H9 (cell line): ENCODE results near the gene PCDHGA11. TPM values are rescaled to one million over a fixed set of nuclear protein-coding genes. Genes with fewer than 3 reads are reported as not detected.
"Not testable (repeated sequence)": the region's sequence is repeated elsewhere in the genome, so short reads cannot be mapped to it uniquely, and the experiment has no call there.

Experiments
- DNase-seq: peaks from one replicate; pipeline ENCODE4 v3.0.0-alpha.2; 2017
- H2AFZ ChIP-seq: one replicate; pipeline ENCODE4 v1.6.1; 2013; ENCODE audit warnings: mild to moderate bottlenecking, low read length, control low read depth, moderate library complexity
- H2AK5ac ChIP-seq: 2 replicates; pipeline ENCODE4 v1.6.1; 2013; ENCODE audit warnings: low read length, control low read depth, mixed read lengths; ENCODE audit not compliant: insufficient read length
- H2BK120ac ChIP-seq: one replicate; pipeline ENCODE4 v1.6.1; 2013; ENCODE audit warnings: low read depth, mild to moderate bottlenecking, low read length, control low read depth, inconsistent platforms; ENCODE audit not compliant: poor library complexity, severe bottlenecking
- H2BK12ac ChIP-seq: 2 replicates; pipeline ENCODE4 v1.6.1; 2013; ENCODE audit warnings: low read length, control low read depth, mixed read lengths, low read depth; ENCODE audit not compliant: insufficient read length
- H2BK15ac ChIP-seq: 2 replicates; pipeline ENCODE4 v1.6.1; 2013; ENCODE audit warnings: low read depth, low read length, control low read depth
- H2BK20ac ChIP-seq: one replicate; pipeline ENCODE4 v1.6.1; 2013; ENCODE audit warnings: low read depth, mild to moderate bottlenecking, low read length, control low read depth, inconsistent platforms; ENCODE audit not compliant: poor library complexity, severe bottlenecking
- H2BK5ac ChIP-seq: 2 replicates; pipeline ENCODE4 v1.6.1; 2013; ENCODE audit warnings: low read length, control low read depth, mixed read lengths; ENCODE audit not compliant: insufficient read length
- H3K14ac ChIP-seq: 2 replicates; pipeline ENCODE4 v1.6.1; 2013; ENCODE audit warnings: low read length, control low read depth; ENCODE audit not compliant: insufficient read depth
- H3K18ac ChIP-seq: 2 replicates; pipeline ENCODE4 v1.6.1; 2013; ENCODE audit warnings: low read depth, mild to moderate bottlenecking, mixed read lengths, low read length, control low read depth; ENCODE audit not compliant: insufficient read length
- H3K23ac ChIP-seq: 2 replicates; pipeline ENCODE4 v1.6.1; 2013; ENCODE audit warnings: low read length, control low read depth, mixed read lengths, low read depth; ENCODE audit not compliant: insufficient read length
- H3K23me2 ChIP-seq: 2 replicates; pipeline ENCODE4 v1.6.1; 2013; ENCODE audit warnings: low read depth, mild to moderate bottlenecking, mixed read lengths, low read length, control low read depth; ENCODE audit not compliant: insufficient read length, poor library complexity, severe bottlenecking
- H3K27ac ChIP-seq: 2 replicates; pipeline ENCODE4 v1.5.1; 2013; ENCODE audit warnings: low read length, control low read depth, mixed read lengths, low read depth; ENCODE audit not compliant: insufficient read length
- H3K27me3 ChIP-seq: 2 replicates; pipeline ENCODE4 v1.6.1; 2013; ENCODE audit warnings: low read length, control low read depth, inconsistent platforms; ENCODE audit not compliant: insufficient read depth
- H3K4ac ChIP-seq: 2 replicates; pipeline ENCODE4 v1.6.1; 2013; ENCODE audit warnings: low read depth, mild to moderate bottlenecking, control low read depth, inconsistent platforms, low read length, moderate library complexity
- H3K4me1 ChIP-seq: 2 replicates; pipeline ENCODE4 v1.6.1; 2013; ENCODE audit warnings: low read length, control low read depth, inconsistent platforms; ENCODE audit not compliant: insufficient read depth
- H3K4me2 ChIP-seq: 2 replicates; pipeline ENCODE4 v1.6.1; 2013; ENCODE audit warnings: low read length, control low read depth, mixed read lengths; ENCODE audit not compliant: insufficient read length, insufficient read depth
- H3K56ac ChIP-seq: 2 replicates; pipeline ENCODE4 v1.6.1; 2013; ENCODE audit warnings: low read depth, mild to moderate bottlenecking, mixed read lengths, low read length, control low read depth; ENCODE audit not compliant: insufficient read length
- H3K79me1 ChIP-seq: 2 replicates; pipeline ENCODE4 v1.6.1; 2013; ENCODE audit warnings: low read depth, mild to moderate bottlenecking, moderate library complexity, low read length, control low read depth, inconsistent platforms; ENCODE audit not compliant: insufficient read depth, poor library complexity, severe bottlenecking
- H3K79me2 ChIP-seq: 2 replicates; pipeline ENCODE4 v1.6.1; 2013; ENCODE audit warnings: low read length, control low read depth, inconsistent platforms; ENCODE audit not compliant: insufficient read depth
- H3K9ac ChIP-seq: 2 replicates; pipeline ENCODE4 v1.6.1; 2013; ENCODE audit warnings: low read length, control low read depth, mixed read lengths; ENCODE audit not compliant: insufficient read length; ENCODE audit errors: extremely low read depth
- H3K9me3 ChIP-seq: one replicate; pipeline ENCODE4 v1.6.1; 2013; ENCODE audit warnings: low read depth, low read length, inconsistent platforms; ENCODE audit not compliant: control insufficient read depth
- H3T11ph ChIP-seq: one replicate; pipeline ENCODE4 v1.6.1; 2013; ENCODE audit warnings: mild to moderate bottlenecking, low read length, control low read depth, inconsistent platforms
- H4K20me1 ChIP-seq: one replicate; pipeline ENCODE4 v1.6.1; 2013; ENCODE audit not compliant: control insufficient read depth, insufficient read length, insufficient read depth
- H4K5ac ChIP-seq: 2 replicates; pipeline ENCODE4 v1.6.1; 2013; ENCODE audit warnings: low read depth, mild to moderate bottlenecking, mixed read lengths, low read length, control low read depth; ENCODE audit not compliant: insufficient read length
- H4K8ac ChIP-seq: replicated peaks from 2 replicates; pipeline ENCODE4 v1.6.1; 2013; ENCODE audit warnings: low read length, control low read depth, mixed read lengths, low read depth; ENCODE audit not compliant: insufficient read length
- H4K91ac ChIP-seq: 2 replicates; pipeline ENCODE4 v1.6.1; 2013; ENCODE audit warnings: low read depth, mild to moderate bottlenecking, moderate library complexity, mixed read lengths, low read length, control low read depth; ENCODE audit not compliant: insufficient read length
- H3K27ac Mint-ChIP-seq, 3 experiments: 2 replicates in 2 of 3; 3 replicates in 1 of 3; pipeline ENCODE4 v1.8.0; 2020 to 2021; ENCODE audit warnings: mixed read lengths in 3 of 3, mild to moderate bottlenecking in 1 of 3, moderate library complexity in 1 of 3
- H3K27me3 Mint-ChIP-seq: 2 replicates; pipeline ENCODE4 v1.8.0; 2021; ENCODE audit warnings: low read depth, mild to moderate bottlenecking, moderate library complexity, mixed read lengths
- H3K36me3 Mint-ChIP-seq, 3 experiments: 2 replicates in 2 of 3; 3 replicates in 1 of 3; pipeline ENCODE4 v1.8.0; 2020 to 2021; ENCODE audit warnings: low read depth in 3 of 3, mixed read lengths in 3 of 3; ENCODE audit not compliant: insufficient read depth in 1 of 3
- H3K4me1 Mint-ChIP-seq, 2 experiments: 2 replicates each; pipeline ENCODE4 v1.8.0; 2020; ENCODE audit warnings: mixed read lengths in 2 of 2
- H3K4me3 Mint-ChIP-seq, 2 experiments: 2 replicates in 1 of 2; 3 replicates in 1 of 2; pipeline ENCODE4 v1.8.0; 2020 to 2021; ENCODE audit warnings: mild to moderate bottlenecking in 2 of 2, mixed read lengths in 2 of 2, moderate library complexity in 1 of 2
- H3K9me3 Mint-ChIP-seq, 2 experiments: 2 replicates in 1 of 2; 3 replicates in 1 of 2; pipeline ENCODE4 v1.8.0; 2020; ENCODE audit warnings: mild to moderate bottlenecking in 2 of 2, mixed read lengths in 2 of 2, moderate library complexity in 1 of 2
- WGBS: extraction: QIAGEN DNeasy Blood & Tissue Kit; methylation state at CpG from one replicate; pipeline ENCODE4 v1.1.7; 2013; ENCODE audit warnings: missing lambda C conversion rate, low lambda C conversion rate, mixed read lengths; ENCODE audit not compliant: insufficient read length; ENCODE audit errors: extremely low coverage; 5-methylcytosine and 5-hydroxymethylcytosine counted together
- total RNA-seq: library from RNA; stranded (reverse); gene quantifications from 2 replicates; pipeline ENCODE4 v1.2.1, GENCODE V29; 2021
- TF ChIP-seq, protein P1 (sequence below): fragments of 200-600 bp; sonication (generic); conservative IDR thresholded peaks from 3 replicates; pipeline ENCODE4 v1.8.0; 2021; ENCODE audit warnings: antibody characterized with exemption, mild to moderate bottlenecking

PCDHGA11 gene
- total RNA-seq, 1 experiment from 2014 or later = 2.6 TPM

DNA sequence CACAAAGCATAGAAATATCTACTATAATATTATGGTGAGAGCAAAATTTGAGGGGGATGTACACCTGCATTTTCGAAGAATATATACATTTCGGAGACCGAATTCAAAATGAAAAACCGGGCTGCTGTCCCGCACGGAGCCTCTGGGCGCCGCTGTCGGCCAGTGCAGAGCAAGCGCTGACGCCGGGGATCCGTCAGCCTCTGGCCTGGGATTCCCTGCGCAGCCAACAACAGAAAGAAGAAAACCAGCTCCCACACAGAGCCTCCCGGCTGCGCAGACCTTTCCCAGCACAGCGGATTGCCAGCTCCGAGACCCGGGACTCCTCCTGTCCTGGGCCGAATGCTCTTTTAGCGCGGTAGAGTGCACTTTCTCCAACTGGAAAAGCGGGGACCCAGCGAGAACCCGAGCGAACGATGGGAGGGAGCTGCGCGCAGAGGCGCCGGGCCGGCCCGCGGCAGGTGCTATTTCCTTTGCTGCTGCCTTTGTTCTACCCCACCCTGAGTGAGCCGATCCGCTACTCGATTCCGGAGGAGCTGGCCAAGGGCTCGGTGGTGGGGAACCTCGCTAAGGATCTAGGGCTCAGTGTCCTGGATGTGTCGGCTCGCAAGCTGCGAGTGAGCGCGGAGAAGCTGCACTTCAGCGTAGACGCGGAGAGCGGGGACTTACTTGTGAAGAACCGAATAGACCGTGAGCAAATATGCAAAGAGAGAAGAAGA, 12.9 kb upstream of the PCDHGA11 start, which contains the start of gene PCDHGB6:
Gene PCDHGB6, plus strand, starts transcription at position 232 of the 716 bp plus-strand sequence. Its CDS starts 182 bp downstream, at position 414.
- not testable (repeated sequence) for H3K18ac ChIP-seq, H3K4me1 Mint-ChIP-seq, H4K8ac ChIP-seq, H3K27ac ChIP-seq, H4K5ac ChIP-seq, H2BK120ac ChIP-seq, H3T11ph ChIP-seq, H3K4me1 ChIP-seq, H2BK20ac ChIP-seq, H4K20me1 ChIP-seq, H2BK12ac ChIP-seq, H3K23me2 ChIP-seq, H4K91ac ChIP-seq, H2AK5ac ChIP-seq, H3K23ac ChIP-seq, H3K4ac ChIP-seq, H2BK15ac ChIP-seq, H2AFZ ChIP-seq, H2BK5ac ChIP-seq, H3K14ac ChIP-seq, H3K27me3 ChIP-seq, H3K79me2 ChIP-seq, H3K56ac ChIP-seq, H3K79me1 ChIP-seq
- Mint-ChIP-seq H3K9me3 (peaks cover 24 to 34% of the 10 kb centered on the region in 2 experiments), H3K27me3 (peaks cover 22% of the 10 kb centered on the region), H3K4me3 (peak within 1 kb of the TSS; percentile 90 to 94), H3K27ac (peak within 1 kb of the TSS in 2 of 3 experiments; percentile 58 to 96; a peak in 3 of 7 replicates), H3K36me3 (peaks cover 11 to 28% (median 18%) of the 10 kb centered on the region in 3 experiments)
- TF ChIP-seq, protein P1, sequence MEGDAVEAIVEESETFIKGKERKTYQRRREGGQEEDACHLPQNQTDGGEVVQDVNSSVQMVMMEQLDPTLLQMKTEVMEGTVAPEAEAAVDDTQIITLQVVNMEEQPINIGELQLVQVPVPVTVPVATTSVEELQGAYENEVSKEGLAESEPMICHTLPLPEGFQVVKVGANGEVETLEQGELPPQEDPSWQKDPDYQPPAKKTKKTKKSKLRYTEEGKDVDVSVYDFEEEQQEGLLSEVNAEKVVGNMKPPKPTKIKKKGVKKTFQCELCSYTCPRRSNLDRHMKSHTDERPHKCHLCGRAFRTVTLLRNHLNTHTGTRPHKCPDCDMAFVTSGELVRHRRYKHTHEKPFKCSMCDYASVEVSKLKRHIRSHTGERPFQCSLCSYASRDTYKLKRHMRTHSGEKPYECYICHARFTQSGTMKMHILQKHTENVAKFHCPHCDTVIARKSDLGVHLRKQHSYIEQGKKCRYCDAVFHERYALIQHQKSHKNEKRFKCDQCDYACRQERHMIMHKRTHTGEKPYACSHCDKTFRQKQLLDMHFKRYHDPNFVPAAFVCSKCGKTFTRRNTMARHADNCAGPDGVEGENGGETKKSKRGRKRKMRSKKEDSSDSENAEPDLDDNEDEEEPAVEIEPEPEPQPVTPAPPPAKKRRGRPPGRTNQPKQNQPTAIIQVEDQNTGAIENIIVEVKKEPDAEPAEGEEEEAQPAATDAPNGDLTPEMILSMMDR = peak; percentile 88
- peak within 1 kb of the TSS; percentile 88 for H3K4me2 ChIP-seq
- WGBS = no CpG with 5 or more reads among the region's 51 CpGs
- peak within 1 kb of the TSS; percentile 54 for H3K9ac ChIP-seq
- H3K9me3 ChIP-seq = peaks cover 15% of the 10 kb centered on the region
- peak; percentile 80 for DNase-seq
